NT2/D1 (cell line): ENCODE data around the gene G6PD.
"Not testable (repeated sequence)": the region's sequence is repeated elsewhere in the genome, so short reads cannot be mapped to it uniquely, and the experiment has no call there.

Source experiments
- SUZ12 ChIP-seq: IDR thresholded peaks from 2 replicates; pipeline ENCODE4 v1.6.1; 2011; ENCODE audit not compliant: insufficient read length, insufficient read depth; ENCODE audit errors: extremely low read depth
- ZNF274 ChIP-seq: IDR thresholded peaks from 2 replicates; pipeline ENCODE4 v1.6.1; 2011; ENCODE audit warnings: mild to moderate bottlenecking, low read depth, low read length

DNA sequence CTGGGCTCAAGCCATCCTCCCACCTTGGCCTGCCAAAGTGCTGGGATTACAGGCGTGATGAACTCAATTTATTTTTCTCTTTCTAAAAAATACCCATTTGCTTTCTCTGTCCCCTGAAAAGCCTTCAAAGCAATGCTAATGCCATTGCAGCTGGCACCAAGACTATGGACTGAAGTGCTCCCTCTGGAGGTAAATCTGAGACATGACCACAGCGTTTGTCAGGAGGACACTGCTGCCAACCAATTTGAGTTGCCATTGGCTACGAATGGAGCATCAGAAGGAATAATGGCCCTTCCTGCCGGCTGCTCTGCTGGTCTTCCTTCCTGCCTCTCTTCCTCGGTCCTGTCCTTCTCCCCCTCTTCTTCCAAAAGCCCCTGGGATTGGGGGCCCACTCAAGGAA lies 28.4 kb upstream of the G6PD start:
- TF ChIP-seq SUZ12, ZNF274: not testable (repeated sequence)
